GM19238 (cell line): ENCODE data around the gene GRIA2.

Experiments used
- DNase-seq: peaks from one replicate; pipeline ENCODE4 v3.0.0; 2011; ENCODE audit warnings: low spot score; ENCODE audit not compliant: insufficient read length

Gene GRIA2

GRCh38 chr4:157363360-157363759 is 142.8 kb downstream of the GRIA2 start:
- no peak for DNase-seq

- DNase-seq = no peak
These were observed 151.6 kb downstream of the GRIA2 start for GRCh38 chr4:157372154-157372553.

GRCh38 chr4:157372567-157372966 is 152.0 kb downstream of the GRIA2 start:
- no peak for DNase-seq

- no peak for DNase-seq
These were observed 169.2 kb downstream of the GRIA2 start for GRCh38 chr4:157389741-157390140.

GRCh38 chr4:157405070-157405469 is 184.5 kb downstream of the GRIA2 start:
- DNase-seq = no peak
